MCF 10A (cell line): ENCODE measurements around the gene STAT5B. TPM values are rescaled to one million over a fixed set of nuclear protein-coding genes. Genes with fewer than 3 reads are reported as not detected.

ENCODE experiments used
- BruUV-seq: library from RNA; stranded (reverse); fragments of 400-500 nt; replicated peaks from 2 replicates; lab custom pipeline; 2021; lab: Mats Ljungman, UMichigan
- CTCF ChIA-PET: fragments of 300-600 bp; sonication (Branson Sonifier 250); formaldehyde crosslinking; extraction: SDS; loops from one replicate; lab custom pipeline; 2021; ENCODE audit warnings: antibody characterized with exemption, inconsistent platforms; lab: Yijun Ruan, JAX
- POLR2A ChIA-PET: fragments of 300-600, 350-650 bp; sonication (Branson Sonifier 250); formaldehyde crosslinking; extraction: SDS; loops from one replicate; lab custom pipeline; 2020; ENCODE audit warnings: antibody characterized with exemption, inconsistent platforms; lab: Yijun Ruan, JAX
- DNase-seq: peaks from one replicate; pipeline ENCODE4 v3.0.0-alpha.2; 2018; ENCODE audit not compliant: unreplicated experiment
- H3K27ac Mint-ChIP-seq: one replicate; pipeline ENCODE4 v1.8.0; 2022; ENCODE audit warnings: mild to moderate bottlenecking, low read depth, mixed read lengths; ENCODE audit not compliant: unreplicated experiment
- H3K27me3 Mint-ChIP-seq: one replicate; pipeline ENCODE4 v1.8.0; 2022; ENCODE audit warnings: mixed read lengths; ENCODE audit not compliant: insufficient read depth, unreplicated experiment
- H3K36me3 Mint-ChIP-seq: one replicate; pipeline ENCODE4 v1.8.0; 2022; ENCODE audit warnings: mild to moderate bottlenecking, moderate library complexity, mixed read lengths; ENCODE audit not compliant: insufficient read depth, unreplicated experiment
- H3K4me1 Mint-ChIP-seq: one replicate; pipeline ENCODE4 v1.8.0; 2022; ENCODE audit warnings: mixed read lengths; ENCODE audit not compliant: insufficient read depth, unreplicated experiment
- H3K4me3 Mint-ChIP-seq: one replicate; pipeline ENCODE4 v1.8.0; 2022; ENCODE audit warnings: mild to moderate bottlenecking, moderate library complexity, mixed read lengths; ENCODE audit not compliant: unreplicated experiment
- H3K9me3 Mint-ChIP-seq: one replicate; pipeline ENCODE4 v1.8.0; 2022; ENCODE audit warnings: mixed read lengths; ENCODE audit not compliant: unreplicated experiment
- intact Hi-C: fragments of 100-400 bp; cut with micrococcal nuclease; formaldehyde crosslinking; loops from 2 replicates; pipeline ENCODE4 v1.14.1; 2022
- total RNA-seq: library from RNA; stranded (reverse); gene quantifications from 2 replicates; pipeline ENCODE4 v1.2.3, GENCODE V29; 2022
- TF ChIP-seq, protein P1 (sequence below): fragments of 200-600 bp; IDR thresholded peaks from one replicate; pipeline ENCODE4 v1.8.0; 2022; ENCODE audit warnings: antibody characterized with exemption, mild to moderate bottlenecking; ENCODE audit not compliant: unreplicated experiment

Gene STAT5B
- total RNA-seq, 1 experiment from 2014 or later, result 29.8 TPM

GRCh38 chr17:42284566-42284965 lies 8.4 kb upstream of the STAT5B start:
- no peak overlapping the region for H3K27ac Mint-ChIP-seq
- TF ChIP-seq, protein P1, sequence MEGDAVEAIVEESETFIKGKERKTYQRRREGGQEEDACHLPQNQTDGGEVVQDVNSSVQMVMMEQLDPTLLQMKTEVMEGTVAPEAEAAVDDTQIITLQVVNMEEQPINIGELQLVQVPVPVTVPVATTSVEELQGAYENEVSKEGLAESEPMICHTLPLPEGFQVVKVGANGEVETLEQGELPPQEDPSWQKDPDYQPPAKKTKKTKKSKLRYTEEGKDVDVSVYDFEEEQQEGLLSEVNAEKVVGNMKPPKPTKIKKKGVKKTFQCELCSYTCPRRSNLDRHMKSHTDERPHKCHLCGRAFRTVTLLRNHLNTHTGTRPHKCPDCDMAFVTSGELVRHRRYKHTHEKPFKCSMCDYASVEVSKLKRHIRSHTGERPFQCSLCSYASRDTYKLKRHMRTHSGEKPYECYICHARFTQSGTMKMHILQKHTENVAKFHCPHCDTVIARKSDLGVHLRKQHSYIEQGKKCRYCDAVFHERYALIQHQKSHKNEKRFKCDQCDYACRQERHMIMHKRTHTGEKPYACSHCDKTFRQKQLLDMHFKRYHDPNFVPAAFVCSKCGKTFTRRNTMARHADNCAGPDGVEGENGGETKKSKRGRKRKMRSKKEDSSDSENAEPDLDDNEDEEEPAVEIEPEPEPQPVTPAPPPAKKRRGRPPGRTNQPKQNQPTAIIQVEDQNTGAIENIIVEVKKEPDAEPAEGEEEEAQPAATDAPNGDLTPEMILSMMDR, result no peak
- H3K9me3 Mint-ChIP-seq, result no peaks in the 10 kb centered on the region
- intact Hi-C loops, result no loop called here
- H3K4me3 Mint-ChIP-seq, result no peak overlapping the region
- H3K27me3 Mint-ChIP-seq, result peaks cover 14% of the 10 kb centered on the region
- H3K36me3 Mint-ChIP-seq, result no peaks in the 10 kb centered on the region
- peaks cover 8% of the 10 kb centered on the region for H3K4me1 Mint-ChIP-seq
- no peak for DNase-seq
- ChIA-PET POLR2A (no interaction called here), CTCF (interaction anchor here (0.6 kb wide), 1 partner anchor 11 kb away, joined by 3 read pairs; no protein-coding TSS in a partner anchor)
- no TSS peak for BruUV-seq

GRCh38 chr17:42284024-42284369 lies 7.8 kb upstream of the STAT5B start:
- TF ChIP-seq, protein P1, result no peak
- H3K36me3 Mint-ChIP-seq, result no peaks in the 10 kb centered on the region
- BruUV-seq, result no TSS peak
- H3K4me1 Mint-ChIP-seq, result peaks cover 8% of the 10 kb centered on the region
- DNase-seq, result no peak
- intact Hi-C loops, result no loop called here
- H3K4me3 Mint-ChIP-seq, result no peak overlapping the region
- peaks cover 14% of the 10 kb centered on the region for H3K27me3 Mint-ChIP-seq
- ChIA-PET CTCF (interaction anchor here (0.6 kb wide), 2 partner anchors 10 to 278 kb away, joined by 3 to 4 read pairs; no protein-coding TSS in a partner anchor), POLR2A (no interaction called here)
- H3K27ac Mint-ChIP-seq, result no peak overlapping the region
- no peaks in the 10 kb centered on the region for H3K9me3 Mint-ChIP-seq

- H3K27me3 Mint-ChIP-seq, result peaks cover 14% of the 10 kb centered on the region
- H3K4me1 Mint-ChIP-seq, result peaks cover 8% of the 10 kb centered on the region
- BruUV-seq, result no TSS peak
- no peaks in the 10 kb centered on the region for H3K9me3 Mint-ChIP-seq
- H3K27ac Mint-ChIP-seq, result no peak overlapping the region
- H3K36me3 Mint-ChIP-seq, result no peaks in the 10 kb centered on the region
- ChIA-PET POLR2A (no interaction called here), CTCF (interaction anchor here (0.6 to 0.7 kb wide), 2 partner anchors 32 to 278 kb away, joined by 3 to 4 read pairs; no protein-coding TSS in a partner anchor)
- intact Hi-C loops, result no loop called here
- no peak for DNase-seq
- no peak overlapping the region for H3K4me3 Mint-ChIP-seq
- TF ChIP-seq, protein P1, result no peak
These were observed 7.2 kb upstream of the STAT5B start for GRCh38 chr17:42283241-42284023.

GRCh38 chr17:42282478-42283080 lies 6.4 kb upstream of the STAT5B start:
- BruUV-seq, result no TSS peak
- Mint-ChIP-seq H3K4me3 (no peak overlapping the region), H3K4me1 (peaks cover 8% of the 10 kb centered on the region), H3K27me3 (peaks cover 11% of the 10 kb centered on the region), H3K9me3 (no peaks in the 10 kb centered on the region), H3K36me3 (no peaks in the 10 kb centered on the region), H3K27ac (no peak overlapping the region)
- intact Hi-C loops, result no loop called here
- TF ChIP-seq, protein P1, result no peak
- DNase-seq, result no peak
- POLR2A ChIA-PET, result no interaction called here
- CTCF ChIA-PET, result interaction anchor here (0.7 kb wide), 1 partner anchor 31 kb away, joined by 3 read pairs; no protein-coding TSS in a partner anchor
